ENCODE measurements around the gene KAZN. TPM values are rescaled to one million over a fixed set of nuclear protein-coding genes. Genes with fewer than 3 reads are reported as not detected.

Gene KAZN
- total RNA-seq, 1 experiment from 2014 or later = 2.7 TPM

DNA sequence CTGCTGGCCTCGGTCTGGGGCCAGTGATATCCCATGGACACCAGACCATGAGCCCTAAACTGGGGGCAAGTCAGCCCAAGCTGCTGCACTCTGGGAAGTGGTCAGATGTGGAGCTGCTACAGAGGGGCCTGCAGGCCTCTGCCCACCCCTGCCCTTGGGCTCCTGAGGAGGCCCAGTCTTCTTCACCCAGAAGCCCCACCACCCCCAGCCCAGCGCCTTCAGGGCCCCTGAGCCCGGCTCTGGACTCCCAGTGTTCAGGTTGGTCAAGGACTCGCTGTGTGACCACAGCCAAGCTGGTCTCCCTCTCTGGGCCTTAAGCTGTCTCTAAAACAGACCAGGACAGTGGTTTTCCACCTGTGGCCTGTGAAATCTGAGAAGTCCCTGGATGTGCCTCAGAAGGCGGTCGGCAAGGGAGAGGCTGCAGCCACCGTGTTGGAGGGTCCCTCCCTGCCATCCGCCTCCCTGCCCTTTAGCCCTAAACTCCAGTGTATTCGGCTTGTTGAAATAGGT is 475.4 kb downstream of the KAZN start:
- DNase-seq (ENCODE audit: low read depth) = no peak

DNA sequence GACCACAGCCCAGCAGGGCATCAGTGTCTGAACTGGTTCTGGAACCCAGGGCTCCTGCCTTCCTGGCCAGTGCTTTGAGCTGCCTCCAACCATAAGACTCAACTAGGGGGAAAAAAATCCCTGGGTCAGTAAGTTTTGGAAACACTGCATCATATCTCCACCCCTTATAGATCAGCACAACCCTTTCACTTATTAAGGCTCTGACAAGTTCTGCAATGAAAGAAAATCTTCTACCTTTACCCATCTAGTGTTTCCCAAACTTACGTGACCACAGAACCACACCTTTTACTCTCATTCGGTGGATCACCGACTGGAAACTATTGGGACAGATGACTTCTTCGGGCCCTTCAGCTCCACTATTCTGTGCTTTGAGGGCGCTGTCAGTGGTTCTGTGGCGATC is 476.7 kb downstream of the KAZN start:
- DNase-seq (ENCODE audit: low read depth) = no peak

DNA sequence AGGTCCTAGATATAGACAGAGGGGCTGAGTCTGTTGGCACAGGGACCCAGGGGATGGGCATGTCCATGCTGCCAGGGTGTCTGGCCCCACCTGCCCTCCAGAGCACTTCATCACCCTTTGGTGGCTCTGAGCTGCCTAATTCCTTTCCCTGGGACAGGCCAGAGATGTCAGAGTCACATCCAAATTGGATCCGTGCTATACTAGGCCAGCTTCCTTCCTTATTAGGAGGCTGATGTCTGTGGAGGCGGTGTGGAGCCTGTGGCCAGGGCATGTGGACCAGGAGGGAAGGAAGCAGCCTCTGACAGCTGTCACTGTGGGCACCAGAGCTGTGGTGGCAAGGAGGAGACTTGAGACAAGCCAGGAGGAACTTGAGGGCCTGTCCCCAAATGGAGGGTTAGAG is 477.3 kb downstream of the KAZN start:
- no peak for DNase-seq (ENCODE audit: low read depth)

DNA sequence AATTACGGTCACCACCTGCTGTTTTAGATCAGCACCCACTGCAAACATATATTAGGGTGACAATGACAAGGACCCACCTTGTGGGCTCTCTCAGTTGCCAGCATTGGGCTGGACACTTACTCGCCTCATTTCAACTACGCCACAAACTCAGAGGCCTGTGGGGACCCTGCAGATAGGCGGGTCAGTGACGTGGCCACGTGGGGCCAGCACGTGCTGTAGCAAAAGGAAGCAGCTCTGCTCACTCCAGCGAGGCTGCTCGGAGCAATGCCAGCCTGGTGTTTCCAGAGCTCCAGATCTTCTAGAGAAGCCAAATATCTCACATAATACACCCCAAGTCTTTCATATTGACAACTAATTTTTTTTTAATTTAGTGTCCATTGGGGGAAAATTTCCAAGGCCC is 478.3 kb downstream of the KAZN start:
- DNase-seq (ENCODE audit: low read depth) = no peak

DNA sequence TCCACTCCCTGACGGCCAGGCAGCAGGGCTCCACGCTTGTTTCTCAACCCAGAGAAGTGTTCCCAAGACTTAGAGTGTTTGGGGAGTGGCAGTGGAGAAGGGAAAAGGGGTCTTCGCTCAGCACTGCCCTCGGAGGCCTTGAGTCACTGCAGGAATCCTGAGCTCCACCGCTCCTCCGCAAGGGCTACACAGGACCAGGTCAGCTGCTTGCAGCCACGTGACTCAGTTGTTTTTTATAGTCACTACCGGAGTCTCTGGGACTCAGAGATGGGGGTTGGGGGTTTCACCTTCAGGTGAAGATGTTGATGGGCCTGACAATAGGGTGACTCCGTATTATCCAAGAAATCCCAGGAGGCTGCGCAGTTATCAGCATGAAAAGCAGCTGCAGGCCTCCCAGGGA is 478.9 kb downstream of the KAZN start:
- DNase-seq (ENCODE audit: low read depth) = no peak

DNA sequence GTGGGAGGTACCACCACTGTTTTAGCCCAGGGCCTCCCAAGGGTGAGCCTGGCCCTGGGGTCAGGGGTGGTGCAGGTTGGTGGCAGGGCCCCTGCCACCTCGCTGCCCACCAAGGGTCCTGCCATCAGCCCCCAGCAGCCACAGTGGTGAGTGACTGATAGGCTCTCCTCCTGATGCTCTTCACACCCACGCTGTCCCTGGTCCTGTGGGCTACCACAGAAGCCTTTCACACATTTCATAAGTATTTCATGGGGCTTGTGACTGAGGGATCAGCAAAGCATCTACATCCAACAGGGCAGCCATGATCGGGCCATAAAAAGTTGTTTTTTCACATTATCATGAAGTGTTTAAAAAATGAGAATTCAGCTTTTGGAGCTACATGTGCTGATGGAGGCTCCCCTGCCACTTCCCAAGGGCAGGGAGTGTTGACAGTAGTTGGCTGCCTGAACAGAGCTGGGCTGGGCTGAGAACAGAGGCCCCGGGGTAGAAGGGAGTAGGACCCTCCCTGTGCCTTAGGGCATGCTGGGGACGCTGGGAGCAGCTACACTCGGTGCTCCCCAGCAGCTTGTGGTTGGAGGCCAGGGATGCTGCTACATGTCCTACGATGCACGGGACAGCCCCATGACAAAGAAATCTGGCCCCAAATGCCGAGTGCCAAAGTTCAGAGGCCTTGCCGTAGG is 482.0 kb downstream of the KAZN start:
- DNase-seq (ENCODE audit: low read depth) = no peak

DNA sequence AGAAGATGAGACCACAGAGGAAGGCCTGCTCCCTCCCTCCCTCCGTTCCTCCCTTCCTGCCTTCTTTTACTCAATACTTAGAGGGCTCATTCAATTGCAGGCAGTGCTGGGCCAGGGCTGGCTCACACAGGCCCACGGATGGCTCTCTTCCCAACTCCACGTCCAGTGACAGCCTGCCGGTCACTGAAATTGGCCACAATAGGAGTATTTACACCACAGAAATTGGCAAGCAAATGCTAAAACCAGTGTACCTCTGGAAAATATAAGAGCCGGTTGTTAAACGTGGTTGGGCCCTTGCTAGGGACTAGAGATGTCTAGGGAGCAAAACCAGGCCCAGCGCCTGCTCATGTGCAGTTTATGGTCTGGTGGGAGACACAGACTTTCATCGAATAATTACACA is 482.6 kb downstream of the KAZN start:
- DNase-seq (ENCODE audit: low read depth) = no peak

DNA sequence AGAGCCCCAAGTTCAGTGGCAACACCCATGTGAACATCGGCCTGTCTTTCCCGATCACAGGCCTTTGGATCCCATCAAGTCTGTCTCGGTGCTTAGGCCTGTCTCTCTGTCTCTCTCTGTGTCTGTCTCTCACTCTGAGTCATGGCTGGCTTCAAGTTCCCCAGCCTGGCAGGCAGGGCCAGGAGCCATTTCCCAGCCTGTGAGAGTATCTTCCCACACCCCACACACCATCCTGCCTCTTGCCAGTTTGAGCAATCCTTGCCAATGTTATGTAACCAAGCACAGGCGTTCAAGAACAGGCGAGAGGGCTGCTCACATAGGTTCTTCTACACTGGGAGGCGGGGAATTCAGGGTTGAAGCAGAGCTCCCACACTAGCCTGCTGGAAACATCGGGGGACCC is 485.1 kb downstream of the KAZN start:
- DNase-seq (ENCODE audit: low read depth) = peak; percentile 34

DNA sequence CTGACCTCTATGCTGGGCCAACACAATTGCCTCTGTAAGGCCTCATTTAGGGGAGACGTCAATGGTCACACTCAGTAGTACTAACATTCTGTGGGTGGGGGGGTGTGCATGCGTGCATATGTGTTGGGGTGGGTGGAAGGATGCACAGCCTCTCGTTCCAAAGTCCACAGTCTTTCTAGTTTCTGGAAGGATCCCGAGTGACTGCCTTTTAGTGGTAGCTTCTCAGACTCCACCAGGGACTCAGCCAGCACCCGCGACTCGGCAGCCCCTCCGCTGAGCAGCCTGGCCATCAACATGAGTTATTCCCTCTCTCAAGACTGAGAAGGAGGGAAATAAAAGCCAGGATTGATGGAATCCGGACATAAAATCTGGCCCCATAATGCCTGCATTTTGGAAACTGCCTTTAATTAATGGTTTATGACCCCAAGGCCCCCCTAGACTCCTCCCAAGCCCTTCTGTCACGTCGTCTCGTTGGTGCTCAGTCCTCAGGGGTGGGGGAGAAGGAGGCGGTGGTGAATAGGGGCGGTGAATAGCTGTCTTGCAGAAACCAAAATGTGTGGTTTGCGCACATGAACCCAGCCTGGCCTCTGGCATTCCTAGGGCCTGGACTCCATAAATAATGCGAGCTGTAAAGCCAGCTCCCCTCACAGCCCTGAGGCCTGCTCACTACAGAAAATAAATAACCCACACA is 489.9 kb downstream of the KAZN start:
- DNase-seq (ENCODE audit: low read depth) = no peak

DNA sequence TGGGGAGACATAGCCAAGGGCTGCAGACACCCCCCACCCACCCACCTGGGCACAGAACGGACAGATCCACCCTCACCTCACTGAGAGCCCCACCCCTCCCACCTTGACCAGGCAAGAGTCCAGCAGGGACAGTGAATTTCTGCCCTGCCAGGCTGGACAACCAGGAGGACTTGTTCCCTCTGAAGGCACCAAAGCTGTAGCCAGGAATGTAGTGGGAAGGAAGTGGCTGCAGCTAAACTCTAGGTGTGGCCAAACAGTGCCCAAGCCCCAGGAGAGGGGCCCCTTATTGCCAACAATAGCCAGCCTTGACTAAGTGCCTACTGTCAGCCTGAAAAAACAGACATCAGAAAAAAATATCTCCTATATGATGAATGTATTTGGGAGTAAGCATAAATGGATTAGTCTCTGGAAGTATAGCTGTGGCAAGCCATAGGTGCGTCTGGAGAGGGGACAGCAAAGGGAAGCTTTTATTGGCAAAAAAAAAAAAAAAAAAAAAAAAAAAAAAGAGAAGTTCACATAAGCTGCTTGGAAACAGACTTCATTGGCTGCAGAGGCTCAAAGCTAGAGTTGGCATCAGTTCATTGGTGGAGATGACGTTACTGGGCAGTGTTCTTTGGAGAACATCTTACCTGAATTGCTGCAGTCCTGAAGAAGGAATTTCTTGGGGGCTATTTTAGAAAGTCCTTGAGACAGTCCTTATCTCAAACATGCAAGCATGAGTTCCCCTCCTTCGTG is 490.9 kb downstream of the KAZN start:
- peak; percentile 11 for DNase-seq (ENCODE audit: low read depth)

DNA sequence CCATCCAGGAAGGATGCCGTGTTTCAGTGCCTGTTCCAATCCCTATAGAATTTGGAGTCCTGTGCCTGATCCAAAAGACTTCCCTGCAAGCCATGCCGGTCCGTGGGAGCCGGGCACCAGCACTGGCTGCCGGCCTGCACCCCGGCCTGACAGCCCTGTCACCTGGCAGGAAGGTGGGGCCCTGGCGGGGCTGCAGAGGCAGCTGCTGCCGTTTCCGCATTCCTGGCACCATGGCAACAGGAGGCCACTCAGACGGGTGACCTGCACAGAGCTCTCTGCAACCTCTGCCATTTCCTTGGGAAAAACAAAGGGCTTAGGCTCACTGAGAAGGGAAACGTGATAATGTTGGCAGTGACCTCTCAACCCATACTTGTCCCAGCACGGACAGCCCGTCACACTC is 491.9 kb downstream of the KAZN start:
- DNase-seq (ENCODE audit: low read depth) = peak; percentile 31

DNA sequence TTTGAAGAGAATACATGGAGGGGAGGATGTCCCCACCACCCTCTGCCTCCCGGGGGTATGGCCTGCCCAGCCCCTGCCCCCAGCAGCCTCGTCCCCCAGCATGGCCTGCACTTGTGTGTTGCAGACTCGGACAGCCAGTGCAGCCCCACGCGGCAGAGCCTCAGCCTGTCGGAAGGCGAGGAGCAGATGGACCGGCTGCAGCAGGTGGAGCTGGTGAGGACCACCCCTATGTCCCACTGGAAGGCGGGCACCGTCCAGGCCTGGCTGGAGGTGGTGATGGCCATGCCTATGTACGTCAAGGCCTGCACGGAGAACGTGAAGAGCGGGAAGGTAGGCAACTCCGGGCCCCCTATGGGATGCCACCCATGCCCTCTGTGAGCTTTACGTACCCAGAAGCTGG is 495.6 kb downstream of the KAZN start:
- no peak for DNase-seq (ENCODE audit: low read depth)

DNA sequence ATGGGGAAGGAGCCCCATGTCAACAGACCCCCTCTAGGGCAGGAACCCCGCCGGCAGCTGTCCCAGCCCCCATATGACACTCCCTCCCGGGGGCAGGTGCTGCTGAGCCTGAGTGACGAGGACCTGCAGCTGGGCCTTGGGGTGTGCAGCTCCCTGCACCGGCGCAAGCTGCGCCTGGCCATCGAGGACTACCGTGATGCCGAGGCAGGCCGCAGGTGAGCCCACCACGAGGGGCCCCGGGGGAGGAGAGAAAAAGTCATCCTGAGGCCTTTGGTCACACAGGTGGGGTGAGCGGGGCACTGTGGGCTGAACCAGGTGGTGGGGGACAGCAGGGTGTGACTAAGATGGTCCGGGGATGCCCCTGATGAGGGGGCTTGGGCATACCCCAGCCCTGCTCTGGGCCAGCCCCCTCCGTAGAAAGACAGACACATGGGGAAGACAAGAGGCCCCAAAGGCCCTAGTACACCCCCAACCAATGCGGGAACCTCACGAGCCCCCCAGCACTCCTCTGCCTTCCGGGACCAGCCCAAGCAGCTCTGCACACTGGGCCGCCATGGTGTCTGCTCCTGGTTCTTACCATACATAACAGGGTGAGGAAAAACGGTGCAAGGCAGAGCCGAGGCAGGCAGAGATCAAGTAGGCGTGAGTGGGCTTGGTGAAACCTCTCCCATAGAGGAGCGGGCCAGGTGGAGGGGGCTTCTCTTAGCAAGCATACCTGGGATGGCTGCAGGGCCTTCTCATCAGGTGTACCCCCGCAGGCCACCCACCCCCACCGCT is 496.4 kb downstream of the KAZN start:
- DNase-seq (ENCODE audit: low read depth) = no peak

DNA sequence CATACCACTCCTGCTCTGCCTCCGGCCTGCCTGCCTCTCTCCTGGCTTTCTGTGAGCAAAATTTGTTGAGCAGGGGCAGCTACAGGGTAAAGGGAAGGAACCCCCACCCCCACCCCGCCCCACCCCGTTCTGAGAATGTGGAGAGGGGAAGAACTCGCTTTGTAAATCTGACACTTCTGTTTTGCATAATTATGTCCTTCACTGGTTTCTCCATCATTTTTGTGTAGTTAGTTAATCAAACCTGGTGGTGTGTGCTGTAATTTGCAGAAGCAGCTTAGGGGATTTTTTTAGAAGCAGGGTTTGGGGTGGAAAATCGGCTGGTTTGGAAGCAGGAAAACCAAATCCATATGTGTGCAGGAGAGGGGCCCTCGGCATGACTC is 497.0 kb downstream of the KAZN start:
- no peak for DNase-seq (ENCODE audit: low read depth)

DNA sequence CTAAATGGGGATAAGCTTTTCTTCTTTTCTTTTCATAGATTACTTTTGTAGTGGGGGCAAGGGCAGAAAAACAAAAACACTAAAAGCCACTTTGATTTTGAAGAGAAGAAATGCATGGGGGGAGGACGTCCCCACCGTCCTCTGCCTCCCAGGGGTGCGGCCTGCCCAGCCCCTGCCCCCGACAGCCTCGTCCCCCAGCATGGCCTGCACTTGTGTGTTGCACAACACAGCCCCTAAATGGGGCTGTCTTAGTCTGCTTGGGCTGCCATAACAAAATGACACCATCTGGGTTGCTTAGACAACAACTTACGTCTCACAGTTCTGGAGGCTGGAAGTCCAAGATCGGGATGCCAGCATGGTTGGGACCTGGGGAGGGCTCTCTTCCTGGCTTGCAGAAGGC is 497.8 kb downstream of the KAZN start:
- no peak for DNase-seq (ENCODE audit: low read depth)

DNA sequence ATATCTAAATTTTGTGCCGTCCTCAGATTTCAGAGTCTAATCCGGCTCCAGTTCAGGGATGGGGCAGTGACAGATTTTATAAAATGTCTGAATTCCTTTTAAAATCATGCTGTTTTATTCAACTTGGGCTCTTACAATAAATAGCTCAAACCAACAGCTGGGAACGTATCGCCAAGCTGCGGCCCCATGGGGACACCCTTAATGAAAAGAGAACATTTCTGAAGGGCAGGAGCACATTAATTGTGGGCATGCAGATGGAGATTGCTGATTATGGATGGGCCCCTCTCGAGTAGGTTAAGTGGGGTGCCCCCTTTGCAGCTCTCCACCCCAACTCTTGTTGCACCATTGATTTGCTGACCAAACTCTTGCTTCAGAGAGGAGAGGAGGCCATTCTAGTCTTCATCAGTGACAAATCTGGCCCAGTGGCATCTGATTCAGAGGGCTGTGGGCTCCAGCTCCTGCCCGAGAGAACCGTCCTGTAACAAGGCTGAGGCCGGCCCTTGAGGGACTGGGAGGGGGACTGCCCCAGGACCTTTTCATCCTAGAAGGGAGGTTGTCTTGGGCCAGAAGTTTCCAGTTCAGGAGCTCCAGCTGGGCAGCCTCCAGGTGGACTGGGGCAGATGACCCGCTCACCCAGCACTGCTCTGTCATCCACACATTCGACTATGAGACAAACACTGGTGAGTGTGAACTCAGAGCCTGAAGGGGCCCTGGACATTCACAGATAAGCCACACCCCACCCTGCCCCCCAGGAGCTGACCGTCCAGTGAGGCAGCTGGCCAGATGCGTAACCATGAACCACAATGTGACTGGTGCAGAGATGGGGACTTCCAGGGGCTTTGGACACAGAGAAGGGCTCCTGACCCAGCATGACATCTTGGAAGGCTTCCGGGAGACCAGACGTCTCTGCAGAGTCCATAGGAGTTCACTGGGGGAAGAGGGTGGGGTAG is 500.0 kb downstream of the KAZN start:
- no peak for DNase-seq (ENCODE audit: low read depth)

DNA sequence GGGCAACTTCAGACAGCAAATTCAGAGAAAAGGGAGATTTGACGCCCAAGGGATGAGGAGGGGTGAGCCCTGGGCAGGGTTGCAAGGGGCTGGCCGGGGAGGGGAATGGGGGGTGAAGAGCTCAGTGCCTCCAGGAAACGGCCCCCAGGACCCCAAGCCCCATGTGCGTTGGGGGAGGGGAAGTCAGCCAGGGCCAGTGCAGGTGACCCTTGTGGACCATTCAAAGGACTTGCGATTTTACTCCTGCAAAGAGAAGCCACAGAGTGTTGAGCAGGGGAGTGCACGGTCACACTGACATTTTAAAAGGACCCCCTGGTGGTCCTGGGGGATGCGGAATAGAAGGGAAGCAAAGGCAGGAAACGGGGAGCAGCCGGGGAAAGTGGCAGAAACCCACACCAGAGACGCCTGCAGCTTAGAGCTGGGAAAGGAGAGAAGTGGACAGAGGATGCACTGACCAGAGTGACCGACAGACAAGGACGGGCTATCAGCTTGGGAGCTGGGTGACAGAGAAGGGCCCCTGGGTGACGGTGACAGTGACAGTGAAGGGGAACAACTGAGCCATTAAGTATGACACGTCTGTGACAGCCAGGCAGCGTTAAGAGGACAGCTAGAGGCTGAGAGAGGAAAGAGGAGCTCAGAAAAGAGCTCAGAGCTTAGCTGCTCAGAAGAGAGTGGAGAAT is 501.1 kb downstream of the KAZN start:
- DNase-seq (ENCODE audit: low read depth) = no peak

DNA sequence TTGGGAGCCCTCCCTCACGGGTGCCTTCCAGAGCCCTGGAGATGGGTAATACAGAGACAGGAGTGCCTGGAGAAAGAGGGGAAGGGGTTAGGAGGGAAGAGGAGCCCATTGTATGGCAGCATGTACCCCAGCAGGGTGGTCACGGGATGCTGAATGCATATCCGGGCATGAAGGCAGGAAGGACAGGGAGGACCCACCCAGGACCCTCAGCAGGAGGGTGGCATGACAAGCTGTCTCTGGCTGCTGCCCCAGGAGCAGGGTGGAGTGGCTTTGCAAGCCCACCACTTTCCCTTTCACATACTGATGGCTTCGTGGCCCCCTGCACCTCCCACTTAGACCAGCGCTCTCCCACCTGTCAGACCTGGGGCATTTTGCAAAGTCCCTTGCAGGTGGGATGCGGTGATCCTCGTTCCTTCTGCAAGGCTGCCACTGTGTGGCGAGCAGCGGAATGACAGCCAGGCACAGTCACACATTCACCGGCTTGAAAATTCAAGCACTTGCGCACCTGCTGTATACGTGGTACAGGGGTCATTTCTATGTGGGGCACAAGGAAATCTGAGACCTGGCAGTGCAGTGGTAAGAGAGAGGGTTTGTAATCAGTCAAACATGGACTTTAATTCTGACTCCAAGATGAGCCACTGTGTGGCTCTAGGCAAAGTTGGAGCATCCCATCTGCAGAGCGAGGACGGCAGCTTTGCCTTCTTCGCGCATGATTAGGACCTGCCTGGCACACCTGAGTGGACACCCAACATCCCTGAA is 501.8 kb downstream of the KAZN start:
- DNase-seq (ENCODE audit: low read depth) = peak; percentile 41
